ENCODE data around the gene KRTAP4-2. TPM values are rescaled to one million over a fixed set of nuclear protein-coding genes. Genes with fewer than 3 reads are reported as not detected.

The KRTAP4-2 gene
- polyA plus RNA-seq, 1 of the 3 experiments (the other 2 are of a cell fraction) = not detected

GRCh38 chr17:41168121-41168520, 9.9 kb downstream of the KRTAP4-2 start, which contains the start of gene KRTAP4-3:
Gene KRTAP4-3 (minus strand): TSS chr17:41168221. CDS start chr17:41168172, 49 bp downstream.
- no peak within 1 kb of the TSS for H2AFZ ChIP-seq (ENCODE audit: low read depth)
- no peaks in the 10 kb centered on the region for H3K9me2 ChIP-seq
- H3K9ac ChIP-seq = no peak within 1 kb of the TSS
- ChIA-PET CTCF (interaction anchor here (1.0 to 1.1 kb wide), 2 partner anchors 381 kb away, joined by 4 to 5 read pairs; no protein-coding TSS in a partner anchor), POLR2A (no interaction called here)
- no peaks in the 10 kb centered on the region for H3K9me3 ChIP-seq
- H3K79me2 ChIP-seq (ENCODE audit: insufficient read depth) = no peaks in the 10 kb centered on the region
- H4K20me1 ChIP-seq (ENCODE audit: insufficient read depth) = no peaks in the 10 kb centered on the region
- DNase-seq = no peak
- WGBS (ENCODE audit: low lambda C conversion rate) = 0% methylated on average over 1 of the region's 1 CpG
- H3K27me3 ChIP-seq (ENCODE audit: insufficient read depth) = peaks cover 30% of the 10 kb centered on the region
- TF ChIP-seq CHD2 (IDR thresholded peaks at IDR 0.05; ENCODE audit: low read length, partially characterized antibody) (no peak), SIN3A (IDR thresholded peaks at IDR 0.05; ENCODE audit: borderline replicate concordance, low read depth, low read length) (no peak), RFX5 (IDR thresholded peaks at IDR 0.05; ENCODE audit: low read length) (no peak), EZH2phosphoT487 (IDR thresholded peaks at IDR 0.05; ENCODE audit: borderline replicate concordance, low read depth) (no peak), MEF2A (IDR thresholded peaks at IDR 0.05; ENCODE audit: borderline replicate concordance, low read depth) (no peak), ELF1 (IDR thresholded peaks at IDR 0.05) (no peak), MAX (IDR thresholded peaks at IDR 0.05; ENCODE audit: low read depth) (no peak), JUND (IDR thresholded peaks at IDR 0.05) (no peak), REST (IDR thresholded peaks at IDR 0.05; ENCODE audit: low read depth, low read length) (no peak), GATA2 (CRISPR knock-in tag; IDR thresholded peaks at IDR 0.05) (no peak), EP300 (IDR thresholded peaks at IDR 0.05; ENCODE audit: borderline replicate concordance in 1 of 2, low read depth in 1 of 2, low read length in 1 of 2) (no peak), RXRA (IDR thresholded peaks at IDR 0.05; ENCODE audit: borderline replicate concordance, low read depth) (no peak), IRF3 (IDR thresholded peaks at IDR 0.05; ENCODE audit: low read depth, low read length) (no peak)
- TF ChIP-seq, protein P1, sequence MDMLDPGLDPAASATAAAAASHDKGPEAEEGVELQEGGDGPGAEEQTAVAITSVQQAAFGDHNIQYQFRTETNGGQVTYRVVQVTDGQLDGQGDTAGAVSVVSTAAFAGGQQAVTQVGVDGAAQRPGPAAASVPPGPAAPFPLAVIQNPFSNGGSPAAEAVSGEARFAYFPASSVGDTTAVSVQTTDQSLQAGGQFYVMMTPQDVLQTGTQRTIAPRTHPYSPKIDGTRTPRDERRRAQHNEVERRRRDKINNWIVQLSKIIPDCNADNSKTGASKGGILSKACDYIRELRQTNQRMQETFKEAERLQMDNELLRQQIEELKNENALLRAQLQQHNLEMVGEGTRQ (IDR thresholded peaks at IDR 0.05; ENCODE audit: borderline replicate concordance, low read depth, low read length) = no peak
- TF ChIP-seq, protein P2, sequence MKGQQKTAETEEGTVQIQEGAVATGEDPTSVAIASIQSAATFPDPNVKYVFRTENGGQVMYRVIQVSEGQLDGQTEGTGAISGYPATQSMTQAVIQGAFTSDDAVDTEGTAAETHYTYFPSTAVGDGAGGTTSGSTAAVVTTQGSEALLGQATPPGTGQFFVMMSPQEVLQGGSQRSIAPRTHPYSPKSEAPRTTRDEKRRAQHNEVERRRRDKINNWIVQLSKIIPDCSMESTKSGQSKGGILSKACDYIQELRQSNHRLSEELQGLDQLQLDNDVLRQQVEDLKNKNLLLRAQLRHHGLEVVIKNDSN (IDR thresholded peaks at IDR 0.05; ENCODE audit: borderline replicate concordance, low read depth) = no peak
- H3K36me3 ChIP-seq (replicated peaks in 1 of 2; ENCODE audit: control insufficient read depth in 1 of 2, insufficient read depth in 2 of 2, low read length in 1 of 2) = no peaks in the 10 kb centered on the region
- H3F3A ChIP-seq (replicated peaks; ENCODE audit: insufficient read depth) = no peaks in the 10 kb centered on the region
- H3K27ac ChIP-seq (ENCODE audit: low read depth in 2 of 2, low read length in 1 of 2) = no peak within 1 kb of the TSS
- no peaks in the 10 kb centered on the region for H3K4me1 ChIP-seq (ENCODE audit: control insufficient read depth in 1 of 2, insufficient read depth in 2 of 2, low read depth in 1 of 2, low read length in 1 of 2)
- H3K4me2 ChIP-seq = no peak within 1 kb of the TSS
- no peak within 1 kb of the TSS for H3K4me3 ChIP-seq (ENCODE audit: low read depth in 2 of 2, low read length in 1 of 2)

Data from SK-N-SH (cell line).